HG03521 (cell line): ENCODE measurements around the gene WDR12.
"Not testable (repeated sequence)": the region's sequence is repeated elsewhere in the genome, so short reads cannot be mapped to it uniquely, and the experiment has no call there.

Experiments
- ATAC-seq: cut with Tn5 transposase; IDR thresholded peaks from one replicate; pipeline ENCODE4 v1.9.1; 2021; ENCODE audit warnings: mild to moderate bottlenecking, moderate library complexity; ENCODE audit not compliant: unreplicated experiment

Gene WDR12

GRCh38 chr2:202885190-202885589, 26.3 kb downstream of the WDR12 start:
- ATAC-seq, result no peak

GRCh38 chr2:202883987-202884675, 27.3 kb downstream of the WDR12 start:
- no peak for ATAC-seq

GRCh38 chr2:202881570-202881969, 29.9 kb downstream of the WDR12 start:
- ATAC-seq, result no peak

- ATAC-seq, result no peak
These were observed 33.8 kb downstream of the WDR12 start for GRCh38 chr2:202877699-202878098.

GRCh38 chr2:202871300-202872141, 40.0 kb downstream of the WDR12 start, which contains the start of gene ICA1L:
TSS of gene ICA1L (minus strand) at chr2:202871766. CDS start at chr2:202829009, 42,757 bp downstream.
- ATAC-seq, result peak; percentile 45

- ATAC-seq, result peak; percentile 68
These were observed 40.8 kb downstream of the WDR12 start for GRCh38 chr2:202870431-202871299.

- ATAC-seq, result no peak
These were observed 49.5 kb downstream of the WDR12 start for GRCh38 chr2:202861987-202862386.

GRCh38 chr2:202858601-202859000, 52.9 kb downstream of the WDR12 start:
- ATAC-seq, result no peak

- ATAC-seq, result not testable (repeated sequence)
These were observed 62.1 kb downstream of the WDR12 start for GRCh38 chr2:202849343-202849742.

- ATAC-seq, result no peak
These were observed 62.7 kb downstream of the WDR12 start for GRCh38 chr2:202848813-202849212.

- no peak for ATAC-seq
These were observed 63.6 kb downstream of the WDR12 start for GRCh38 chr2:202847693-202848524.

GRCh38 chr2:202844656-202845055, 66.8 kb downstream of the WDR12 start:
- ATAC-seq, result no peak

- ATAC-seq, result no peak
These were observed 68.8 kb downstream of the WDR12 start for GRCh38 chr2:202842690-202843089.

- no peak for ATAC-seq
These were observed 70.2 kb downstream of the WDR12 start for GRCh38 chr2:202841090-202841867.

- no peak for ATAC-seq
These were observed 79.9 kb downstream of the WDR12 start for GRCh38 chr2:202831242-202832220.

GRCh38 chr2:202824901-202825300, 86.6 kb downstream of the WDR12 start:
- ATAC-seq, result no peak
